ENCODE data around the gene AZU1. TPM values are rescaled to one million over a fixed set of nuclear protein-coding genes. Genes with fewer than 3 reads are reported as not detected.

AZU1 gene
- total RNA-seq, 4 donors from 2014 or later, result not detected

DNA sequence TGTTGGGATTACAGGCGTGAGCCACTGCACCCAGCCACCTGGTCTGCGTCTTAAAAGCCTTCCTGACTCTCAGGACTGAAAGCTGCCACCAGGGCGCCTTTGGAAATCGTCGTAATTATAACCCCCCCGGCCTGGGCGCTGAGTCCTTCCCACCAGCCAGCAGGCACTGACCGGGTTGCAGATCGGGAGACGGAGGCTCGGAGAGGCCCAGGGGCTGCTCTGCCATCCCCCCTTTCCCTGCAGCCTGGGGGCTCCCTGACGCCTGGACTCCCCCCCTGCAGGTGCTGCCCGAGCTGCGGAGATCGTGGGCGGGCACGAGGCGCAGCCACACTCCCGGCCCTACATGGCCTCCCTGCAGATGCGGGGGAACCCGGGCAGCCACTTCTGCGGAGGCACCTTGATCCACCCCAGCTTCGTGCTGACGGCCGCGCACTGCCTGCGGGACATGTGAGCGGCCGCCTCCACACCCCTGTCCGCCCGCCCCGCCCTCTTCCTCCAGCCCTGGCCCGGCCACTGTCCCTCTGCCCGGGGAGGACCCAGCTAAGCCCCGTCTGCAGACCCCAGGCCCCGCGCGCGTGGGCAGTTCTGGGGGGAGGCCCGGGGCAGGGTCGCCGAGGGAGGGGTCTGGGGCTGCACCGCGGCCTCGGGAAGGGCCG lies 15.7 kb downstream of the AZU1 start:
- H3K27ac ChIP-seq, result no peak overlapping the region
- TF ChIP-seq POLR2A (IDR thresholded peaks at IDR 0.05), result no peak
- TF ChIP-seq, protein P1, sequence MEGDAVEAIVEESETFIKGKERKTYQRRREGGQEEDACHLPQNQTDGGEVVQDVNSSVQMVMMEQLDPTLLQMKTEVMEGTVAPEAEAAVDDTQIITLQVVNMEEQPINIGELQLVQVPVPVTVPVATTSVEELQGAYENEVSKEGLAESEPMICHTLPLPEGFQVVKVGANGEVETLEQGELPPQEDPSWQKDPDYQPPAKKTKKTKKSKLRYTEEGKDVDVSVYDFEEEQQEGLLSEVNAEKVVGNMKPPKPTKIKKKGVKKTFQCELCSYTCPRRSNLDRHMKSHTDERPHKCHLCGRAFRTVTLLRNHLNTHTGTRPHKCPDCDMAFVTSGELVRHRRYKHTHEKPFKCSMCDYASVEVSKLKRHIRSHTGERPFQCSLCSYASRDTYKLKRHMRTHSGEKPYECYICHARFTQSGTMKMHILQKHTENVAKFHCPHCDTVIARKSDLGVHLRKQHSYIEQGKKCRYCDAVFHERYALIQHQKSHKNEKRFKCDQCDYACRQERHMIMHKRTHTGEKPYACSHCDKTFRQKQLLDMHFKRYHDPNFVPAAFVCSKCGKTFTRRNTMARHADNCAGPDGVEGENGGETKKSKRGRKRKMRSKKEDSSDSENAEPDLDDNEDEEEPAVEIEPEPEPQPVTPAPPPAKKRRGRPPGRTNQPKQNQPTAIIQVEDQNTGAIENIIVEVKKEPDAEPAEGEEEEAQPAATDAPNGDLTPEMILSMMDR (IDR thresholded peaks at IDR 0.05), result peak in 1 of 6 experiments; percentile 24
- WGBS, 2 donors, result 16% methylated on average over 3 of the region's 46 CpGs; no CpG with 5 or more reads in 1 of the 2 donors
- H3K36me3 ChIP-seq, result no peaks in the 10 kb centered on the region
- peak overlapping the region in 2 of 4 donors; percentile 29 to 51 for H3K4me3 ChIP-seq
- peaks cover 11 to 35% (median 16%) of the 10 kb centered on the region in 3 donors for H3K4me1 ChIP-seq
- no peak for DNase-seq
- no peaks in the 10 kb centered on the region for H3K9me3 ChIP-seq
- intact Hi-C loops (cut with DNase I), result no loop called here
- peaks cover 0 to 97% (median 9%) of the 10 kb centered on the region in 4 donors for H3K27me3 ChIP-seq

DNA sequence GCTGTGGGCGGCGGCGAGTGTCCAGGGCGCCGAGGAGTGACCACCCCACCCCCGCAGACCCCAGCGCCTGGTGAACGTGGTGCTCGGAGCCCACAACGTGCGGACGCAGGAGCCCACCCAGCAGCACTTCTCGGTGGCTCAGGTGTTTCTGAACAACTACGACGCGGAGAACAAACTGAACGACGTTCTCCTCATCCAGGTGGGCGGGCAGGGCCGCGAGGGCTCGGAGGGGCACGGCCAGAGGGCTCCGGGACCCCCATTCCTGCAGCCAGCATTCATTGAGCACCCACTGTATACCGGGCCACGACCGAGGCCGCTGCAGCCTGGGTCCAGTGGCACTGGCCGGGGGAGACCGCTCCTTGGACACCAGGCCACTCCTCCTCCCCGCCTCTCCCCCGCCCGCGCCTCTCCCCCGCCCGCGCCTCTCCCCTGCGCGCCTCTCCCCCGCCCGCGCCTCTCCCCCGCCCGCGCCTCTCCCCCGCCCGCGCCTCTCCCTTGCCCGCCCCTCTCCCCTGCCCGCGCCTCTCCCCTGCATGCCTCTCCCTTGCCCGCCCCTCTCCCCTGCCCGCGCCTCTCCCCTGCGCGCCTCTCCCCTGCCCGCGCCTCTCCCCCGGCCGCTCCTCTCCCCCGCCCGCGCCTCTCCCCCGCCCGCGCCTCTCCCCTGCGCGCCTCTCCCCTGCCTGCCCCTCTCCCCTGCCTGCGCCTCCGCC lies 16.4 kb downstream of the AZU1 start:
- no peak for DNase-seq
- Histone ChIP-seq H3K27ac (no peak overlapping the region), H3K9me3 (no peaks in the 10 kb centered on the region), H3K27me3 (peaks cover 0 to 97% (median 9%) of the 10 kb centered on the region in 4 donors), H3K4me3 (peak overlapping the region in 2 of 4 donors; percentile 29 to 51), H3K36me3 (no peaks in the 10 kb centered on the region), H3K4me1 (peaks cover 11 to 35% (median 16%) of the 10 kb centered on the region in 3 donors)
- 10 to 37% methylated on average over 13 to 21 of the region's 70 CpGs for WGBS, 2 donors
- TF ChIP-seq, protein P1 (IDR thresholded peaks at IDR 0.05), result no peak
- TF ChIP-seq POLR2A (IDR thresholded peaks at IDR 0.05), result no peak
- intact Hi-C loops (cut with DNase I), result no loop called here

DNA sequence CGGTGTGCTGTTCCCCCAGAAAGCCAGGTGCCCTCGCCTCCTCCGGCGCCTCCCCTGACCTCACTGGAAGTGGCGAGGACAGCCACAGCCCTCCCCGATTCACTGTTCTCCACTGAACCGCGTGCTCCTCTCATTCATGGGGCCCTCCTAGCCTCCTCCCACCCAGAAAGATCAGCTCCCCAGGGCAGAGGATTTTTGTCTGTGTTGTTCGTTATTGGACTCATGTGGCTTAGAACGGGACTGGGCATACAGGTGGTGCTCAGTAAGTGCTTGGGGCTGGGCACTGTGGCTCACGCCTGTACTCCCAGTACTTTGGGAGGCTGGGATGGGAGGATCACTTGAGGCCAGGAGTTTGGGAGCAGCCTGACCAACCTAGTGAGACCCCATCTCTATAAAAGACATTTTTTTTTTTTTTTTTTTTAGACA lies 16.9 kb downstream of the AZU1 start:
- H3K27me3 ChIP-seq, result peaks cover 0 to 96% (median 9%) of the 10 kb centered on the region in 4 donors

DNA sequence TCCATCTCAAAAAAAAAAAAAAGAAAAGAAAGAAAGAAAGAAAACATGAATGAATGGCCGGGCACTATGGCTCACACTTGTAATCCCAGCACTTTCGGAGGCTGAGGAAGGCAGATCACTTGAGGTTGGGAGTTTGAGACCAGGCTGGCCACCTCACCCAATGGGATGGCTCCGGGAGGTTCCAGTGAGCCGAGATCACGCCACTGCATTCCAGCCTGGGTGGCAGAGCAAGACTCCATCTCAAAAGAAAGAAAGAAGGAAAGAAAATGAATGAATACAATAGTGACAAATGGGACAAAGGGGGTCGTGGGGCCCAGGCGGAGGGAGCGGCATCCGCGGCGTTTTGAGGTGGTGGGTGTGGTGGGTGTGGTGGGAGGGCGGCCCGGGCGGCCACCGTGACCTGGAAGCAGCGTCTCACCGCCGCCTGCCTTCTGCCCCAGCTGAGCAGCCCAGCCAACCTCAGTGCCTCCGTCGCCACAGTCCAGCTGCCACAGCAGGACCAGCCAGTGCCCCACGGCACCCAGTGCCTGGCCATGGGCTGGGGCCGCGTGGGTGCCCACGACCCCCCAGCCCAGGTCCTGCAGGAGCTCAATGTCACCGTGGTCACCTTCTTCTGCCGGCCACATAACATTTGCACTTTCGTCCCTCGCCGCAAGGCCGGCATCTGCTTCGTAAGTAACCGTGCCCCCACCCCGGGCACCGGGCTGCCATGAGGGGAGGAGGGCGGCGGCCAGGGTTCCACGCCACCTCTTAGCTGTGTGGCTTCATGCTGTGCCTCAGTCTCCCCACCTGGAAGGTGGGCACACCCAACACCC lies 18.3 kb downstream of the AZU1 start:
- Histone ChIP-seq H3K9me3 (no peaks in the 10 kb centered on the region), H3K4me3 (no peak overlapping the region), H3K27me3 (peaks cover 0 to 95% (median 9%) of the 10 kb centered on the region in 4 donors), H3K36me3 (no peaks in the 10 kb centered on the region), H3K4me1 (peaks cover 16 to 39% (median 23%) of the 10 kb centered on the region in 3 donors), H3K27ac (no peak overlapping the region)
- intact Hi-C loops (cut with DNase I), result no loop called here
- 36 to 48% methylated on average over 18 to 27 of the region's 37 CpGs for WGBS, 2 donors
- DNase-seq, result no peak
- TF ChIP-seq POLR2A (IDR thresholded peaks at IDR 0.05), result no peak
- TF ChIP-seq, protein P1 (IDR thresholded peaks at IDR 0.05), result no peak

More for the DNA sequence above, 16.9 kb downstream of the AZU1 start:
- intact Hi-C loops (cut with DNase I), result no loop called here
- Histone ChIP-seq H3K4me3 (no peak overlapping the region), H3K27ac (no peak overlapping the region), H3K4me1 (peaks cover 11 to 29% (median 16%) of the 10 kb centered on the region in 3 donors), H3K36me3 (no peaks in the 10 kb centered on the region), H3K9me3 (no peaks in the 10 kb centered on the region)
- TF ChIP-seq, protein P1 (IDR thresholded peaks at IDR 0.05), result no peak
- no peak for TF ChIP-seq POLR2A (IDR thresholded peaks at IDR 0.05)
- WGBS, 2 donors, result 31 to 38% methylated on average over 4 to 6 of the region's 11 CpGs
- DNase-seq, result no peak
